ENCODE measurements around the gene AFAP1.

- TF ChIP-seq CTCF (IDR thresholded peaks at IDR 0.05): no peak
- TF ChIP-seq EZH2 (IDR thresholded peaks at IDR 0.05): no peak
- no peak for TF ChIP-seq EZH2phosphoT487 (IDR thresholded peaks at IDR 0.05)
These were observed 27.4 kb upstream of the AFAP1 start for GRCh38 chr4:7967063-7967440.

Data from neural progenitor cell (in vitro differentiated cells).